Cardiac muscle cell (in vitro differentiated cells and primary cell): Measurements from ENCODE around the gene SYNJ2. TPM values are rescaled to one million over a fixed set of nuclear protein-coding genes. Genes with fewer than 3 reads are reported as not detected.
"Not testable (repeated sequence)": the region's sequence is repeated elsewhere in the genome, so short reads cannot be mapped to it uniquely, and the experiment has no call there.

Experiments
- DNase-seq, 2 donors: peaks; one replicate each; pipeline versions ENCODE4 v3.0.0 to v3.0.0-alpha.2; 2010 to 2017; ENCODE audit warnings: low read depth in 1 of 2, low spot score in 1 of 2
- H3K27ac ChIP-seq: fragments of 200-600 bp; sonication (generic); 2 replicates; pipeline ENCODE4 v1.5.1; 2016
- H3K27me3 ChIP-seq: fragments of 200-600 bp; sonication (generic); 2 replicates; pipeline ENCODE4 v1.6.0; 2016; ENCODE audit warnings: control low read depth
- H3K36me3 ChIP-seq: fragments of 200-600 bp; sonication (generic); 2 replicates; pipeline ENCODE4 v1.5.1; 2016; ENCODE audit warnings: control low read depth
- H3K4me1 ChIP-seq: fragments of 200-600 bp; sonication (generic); 2 replicates; pipeline ENCODE4 v1.8.1; 2017; ENCODE audit warnings: low read depth, mild to moderate bottlenecking, mixed run types
- H3K4me3 ChIP-seq: fragments of 200-600 bp; sonication (generic); 2 replicates; pipeline ENCODE4 v1.5.1; 2016; ENCODE audit warnings: mild to moderate bottlenecking
- H3K9me3 ChIP-seq: fragments of 200-600 bp; sonication (generic); 2 replicates; pipeline ENCODE4 v1.5.1; 2017; ENCODE audit warnings: low read depth, mild to moderate bottlenecking, control low read depth
- polyA plus RNA-seq: library from polyadenylated mRNA; unstranded; fragments of >200 nt; fragmentation: Nextera tagmentation; extraction: Ambion mirVana; gene quantifications from 2 replicates; pipeline ENCODE4 v1.2.1, GENCODE V29; 2016
- total RNA-seq: library from RNA; depleted of rRNA; stranded (reverse); fragments of >200 nt; gene quantifications from 2 replicates; pipeline ENCODE4 v1.2.3, GENCODE V29; 2016
- TF ChIP-seq, protein P1 (sequence below): IDR thresholded peaks from 2 replicates; pipeline ENCODE4 v1.5.1; 2012; ENCODE audit warnings: low read depth, mild to moderate bottlenecking, low read length

SYNJ2 gene
- total and polyA plus RNA-seq, 2 experiments from 2014 or later, result 2.1 to 2.9 TPM

DNA sequence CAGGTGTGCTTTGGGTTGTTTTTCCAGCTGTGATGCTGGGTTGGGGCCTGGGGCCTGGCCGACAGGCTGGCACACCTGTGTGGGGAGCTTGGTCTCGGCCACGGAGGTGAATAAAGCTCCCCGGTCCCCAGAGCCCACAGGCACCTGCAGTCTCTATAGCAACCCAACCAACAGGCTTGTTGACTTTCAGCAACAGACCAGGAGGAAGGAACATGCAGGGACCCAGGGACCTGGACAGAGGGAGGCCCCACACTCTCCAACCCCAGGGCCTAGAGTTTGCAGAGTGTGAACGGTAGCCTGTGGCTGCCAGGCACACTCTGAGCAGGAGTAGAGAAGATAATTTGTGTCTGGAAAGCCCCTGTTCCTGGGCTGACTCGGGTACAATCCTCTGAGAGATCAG lies 14.6 kb upstream of the SYNJ2 start:
- TF ChIP-seq, protein P1, sequence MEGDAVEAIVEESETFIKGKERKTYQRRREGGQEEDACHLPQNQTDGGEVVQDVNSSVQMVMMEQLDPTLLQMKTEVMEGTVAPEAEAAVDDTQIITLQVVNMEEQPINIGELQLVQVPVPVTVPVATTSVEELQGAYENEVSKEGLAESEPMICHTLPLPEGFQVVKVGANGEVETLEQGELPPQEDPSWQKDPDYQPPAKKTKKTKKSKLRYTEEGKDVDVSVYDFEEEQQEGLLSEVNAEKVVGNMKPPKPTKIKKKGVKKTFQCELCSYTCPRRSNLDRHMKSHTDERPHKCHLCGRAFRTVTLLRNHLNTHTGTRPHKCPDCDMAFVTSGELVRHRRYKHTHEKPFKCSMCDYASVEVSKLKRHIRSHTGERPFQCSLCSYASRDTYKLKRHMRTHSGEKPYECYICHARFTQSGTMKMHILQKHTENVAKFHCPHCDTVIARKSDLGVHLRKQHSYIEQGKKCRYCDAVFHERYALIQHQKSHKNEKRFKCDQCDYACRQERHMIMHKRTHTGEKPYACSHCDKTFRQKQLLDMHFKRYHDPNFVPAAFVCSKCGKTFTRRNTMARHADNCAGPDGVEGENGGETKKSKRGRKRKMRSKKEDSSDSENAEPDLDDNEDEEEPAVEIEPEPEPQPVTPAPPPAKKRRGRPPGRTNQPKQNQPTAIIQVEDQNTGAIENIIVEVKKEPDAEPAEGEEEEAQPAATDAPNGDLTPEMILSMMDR, result no peak
- no peaks in the 10 kb centered on the region for H3K27me3 ChIP-seq
- no peak overlapping the region for H3K4me3 ChIP-seq
- no peak for DNase-seq
- no peaks in the 10 kb centered on the region for H3K4me1 ChIP-seq
- H3K9me3 ChIP-seq, result no peaks in the 10 kb centered on the region
- no peaks in the 10 kb centered on the region for H3K36me3 ChIP-seq
- H3K27ac ChIP-seq, result no peak overlapping the region

DNA sequence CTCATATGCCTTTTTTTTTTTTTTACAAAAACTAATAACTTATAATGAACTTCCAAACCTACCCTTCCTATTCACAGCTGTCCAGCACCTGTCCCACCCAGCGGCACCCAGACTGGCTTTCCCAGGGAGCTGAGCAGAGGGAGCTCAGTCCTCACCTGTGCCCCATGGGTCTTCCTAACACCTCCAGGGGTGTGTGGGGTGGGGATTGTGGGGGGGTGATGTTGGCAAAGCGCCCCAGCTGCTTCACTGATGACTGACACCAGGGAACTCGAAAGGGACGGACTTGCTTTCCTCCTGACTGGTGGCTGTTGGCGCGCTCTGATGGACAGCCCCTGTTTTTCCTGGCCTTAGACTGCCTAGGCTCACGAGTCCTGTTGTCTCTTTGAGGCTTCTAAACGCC lies 14.2 kb upstream of the SYNJ2 start:
- H3K4me1 ChIP-seq, result no peaks in the 10 kb centered on the region
- TF ChIP-seq, protein P1, result no peak
- H3K36me3 ChIP-seq, result no peaks in the 10 kb centered on the region
- H3K4me3 ChIP-seq, result no peak overlapping the region
- no peaks in the 10 kb centered on the region for H3K27me3 ChIP-seq
- H3K27ac ChIP-seq, result no peak overlapping the region
- no peaks in the 10 kb centered on the region for H3K9me3 ChIP-seq
- no peak for DNase-seq

DNA sequence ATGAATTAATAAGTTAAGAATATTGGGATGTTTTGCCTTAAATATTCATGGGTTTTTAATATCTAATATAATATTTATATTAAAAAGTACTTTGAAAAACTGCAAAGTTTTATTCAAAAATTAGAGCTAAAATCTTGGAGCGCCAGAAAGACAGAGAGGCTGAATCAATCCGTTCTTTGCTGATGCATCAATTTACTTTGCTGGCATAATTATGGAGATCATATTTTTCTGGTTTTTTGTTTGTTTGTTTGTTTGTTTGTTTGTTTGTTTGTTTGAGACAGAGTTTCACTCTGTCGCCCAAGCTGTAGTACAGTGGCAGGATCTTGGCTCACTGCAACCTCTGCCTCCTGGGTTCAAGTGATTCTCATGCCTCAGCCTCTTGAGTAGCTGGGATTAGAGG lies 9.5 kb upstream of the SYNJ2 start:
- not testable (repeated sequence) for DNase-seq

DNA sequence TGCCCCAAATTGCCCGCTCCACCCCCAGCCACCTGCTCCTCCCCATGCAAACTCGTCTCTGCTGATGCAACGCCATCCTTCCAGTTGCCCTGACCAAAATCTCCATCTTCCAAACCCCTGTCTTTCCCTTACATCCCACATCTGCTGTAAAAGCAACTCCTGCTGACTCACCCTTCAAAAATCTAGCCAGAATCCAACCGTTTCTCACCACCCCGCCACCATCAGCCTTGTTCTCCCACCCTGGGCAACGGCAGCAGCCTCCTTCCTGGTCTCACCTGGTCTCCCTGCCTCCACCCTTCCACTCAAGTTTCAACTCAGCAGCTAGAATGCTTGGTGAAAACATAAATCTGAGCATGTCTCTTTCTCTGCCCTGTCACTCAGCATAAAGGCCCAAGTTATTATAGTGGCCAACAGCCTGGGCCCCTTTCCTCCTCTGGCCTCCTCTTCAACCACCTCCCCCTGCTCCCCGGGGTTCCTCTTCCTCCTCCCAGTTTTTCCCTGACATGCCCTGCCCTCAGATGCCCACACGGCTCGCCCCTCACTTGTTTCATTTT lies 7.2 kb upstream of the SYNJ2 start:
- Histone ChIP-seq H3K9me3 (no peaks in the 10 kb centered on the region), H3K4me1 (no peaks in the 10 kb centered on the region), H3K36me3 (no peaks in the 10 kb centered on the region), H3K27ac (no peak overlapping the region), H3K4me3 (no peak overlapping the region), H3K27me3 (no peaks in the 10 kb centered on the region)
- peak in 1 of 2 donors; percentile 57 for DNase-seq
- TF ChIP-seq, protein P1, result no peak

More for the DNA sequence above, 9.5 kb upstream of the SYNJ2 start:
- not testable (repeated sequence) for H3K36me3 ChIP-seq, H3K4me1 ChIP-seq, H3K4me3 ChIP-seq, H3K9me3 ChIP-seq, H3K27me3 ChIP-seq, H3K27ac ChIP-seq

DNA sequence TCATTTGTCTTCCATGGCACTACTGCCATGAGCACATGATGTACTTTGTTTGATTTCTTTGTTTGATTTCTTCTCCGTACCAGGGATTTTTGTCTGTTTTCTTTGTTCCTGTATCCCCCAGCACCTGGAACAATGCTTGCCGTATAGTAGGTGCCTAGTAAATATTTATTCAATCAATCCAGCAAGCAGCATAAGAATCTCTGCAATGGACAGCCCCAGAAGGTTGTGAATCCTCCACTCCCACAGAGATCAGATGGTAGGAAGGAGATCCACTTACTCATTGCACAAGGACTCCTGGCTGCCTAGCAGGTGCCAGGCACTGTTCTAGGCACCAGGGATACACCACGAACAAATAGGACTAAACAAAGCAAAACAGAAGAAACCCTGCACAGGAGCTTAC lies 6.7 kb upstream of the SYNJ2 start:
- Histone ChIP-seq H3K27me3 (no peaks in the 10 kb centered on the region), H3K36me3 (no peaks in the 10 kb centered on the region), H3K4me1 (no peaks in the 10 kb centered on the region), H3K4me3 (no peak overlapping the region), H3K27ac (no peak overlapping the region), H3K9me3 (no peaks in the 10 kb centered on the region)
- TF ChIP-seq, protein P1, result no peak
- DNase-seq, result no peak

DNA sequence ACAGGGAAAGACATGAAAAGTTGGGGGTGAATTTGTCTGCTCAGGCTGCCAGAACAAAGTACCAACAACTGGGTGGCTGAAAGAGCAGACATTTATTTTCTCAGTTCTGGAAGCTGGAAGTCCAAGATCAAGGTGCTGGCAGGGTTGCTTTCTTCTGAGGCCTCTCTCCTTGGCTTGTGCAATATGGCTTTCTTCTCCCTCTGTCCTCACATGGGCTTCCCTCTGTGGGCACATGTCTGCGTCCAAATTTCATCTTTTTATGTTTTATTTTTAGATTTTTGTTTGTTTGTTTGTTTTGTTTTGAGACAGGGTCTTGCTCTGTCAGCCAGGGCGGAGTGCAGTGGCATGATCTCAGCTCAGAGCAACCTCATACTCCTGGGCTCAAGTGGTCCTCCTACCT lies 6.2 kb upstream of the SYNJ2 start:
- no peaks in the 10 kb centered on the region for H3K4me1 ChIP-seq
- H3K9me3 ChIP-seq, result no peaks in the 10 kb centered on the region
- no peaks in the 10 kb centered on the region for H3K27me3 ChIP-seq
- no peak overlapping the region for H3K27ac ChIP-seq
- no peak overlapping the region for H3K4me3 ChIP-seq
- DNase-seq, result no peak
- H3K36me3 ChIP-seq, result no peaks in the 10 kb centered on the region
- TF ChIP-seq, protein P1, result no peak
